GM13977 (cell line): ENCODE results near the gene SCGB1C2.

Experiments used
- DNase-seq: peaks from one replicate; pipeline ENCODE4 v3.0.0; 2012; ENCODE audit warnings: low spot score
- in situ Hi-C: fragments of 300-500 bp; cut with MboI; formaldehyde crosslinking; loops from one replicate; pipeline ENCODE4 v1.12.0; 2022; ENCODE audit warnings: low sequenced_read_pairs, low pct_unique_long_range_greater_than_20kb, mixed read lengths, inconsistent platforms; ENCODE audit not compliant: unreplicated experiment
- TF ChIP-seq, protein P1 (sequence below): IDR thresholded peaks from 2 replicates; pipeline ENCODE4 v1.5.1; 2012; ENCODE audit warnings: mild to moderate bottlenecking, control low read depth; ENCODE audit not compliant: insufficient read depth; ENCODE audit errors: extremely low read depth, missing control alignments

The SCGB1C2 gene

DNA sequence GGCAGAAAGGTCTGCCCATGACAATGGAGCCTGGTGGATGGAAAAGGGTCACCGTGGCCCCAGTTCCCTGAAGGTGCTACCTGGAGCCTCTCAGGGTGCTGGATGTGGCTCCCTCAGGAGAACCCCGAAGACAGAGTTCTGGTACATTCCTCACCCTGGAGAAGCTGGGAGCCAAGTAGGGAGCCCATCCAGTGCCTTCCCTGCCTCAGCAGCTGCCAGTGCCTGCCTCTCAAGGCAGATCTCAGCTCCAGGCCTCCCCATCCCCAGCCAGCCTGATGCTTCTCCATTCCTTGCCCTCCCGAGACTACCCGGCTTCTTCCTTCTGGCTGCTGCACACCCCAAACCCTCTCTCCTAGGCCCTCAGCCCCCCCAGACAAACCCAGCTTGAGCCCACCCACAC is 20.5 kb downstream of the SCGB1C2 start:
- DNase-seq = no peak
- TF ChIP-seq, protein P1, sequence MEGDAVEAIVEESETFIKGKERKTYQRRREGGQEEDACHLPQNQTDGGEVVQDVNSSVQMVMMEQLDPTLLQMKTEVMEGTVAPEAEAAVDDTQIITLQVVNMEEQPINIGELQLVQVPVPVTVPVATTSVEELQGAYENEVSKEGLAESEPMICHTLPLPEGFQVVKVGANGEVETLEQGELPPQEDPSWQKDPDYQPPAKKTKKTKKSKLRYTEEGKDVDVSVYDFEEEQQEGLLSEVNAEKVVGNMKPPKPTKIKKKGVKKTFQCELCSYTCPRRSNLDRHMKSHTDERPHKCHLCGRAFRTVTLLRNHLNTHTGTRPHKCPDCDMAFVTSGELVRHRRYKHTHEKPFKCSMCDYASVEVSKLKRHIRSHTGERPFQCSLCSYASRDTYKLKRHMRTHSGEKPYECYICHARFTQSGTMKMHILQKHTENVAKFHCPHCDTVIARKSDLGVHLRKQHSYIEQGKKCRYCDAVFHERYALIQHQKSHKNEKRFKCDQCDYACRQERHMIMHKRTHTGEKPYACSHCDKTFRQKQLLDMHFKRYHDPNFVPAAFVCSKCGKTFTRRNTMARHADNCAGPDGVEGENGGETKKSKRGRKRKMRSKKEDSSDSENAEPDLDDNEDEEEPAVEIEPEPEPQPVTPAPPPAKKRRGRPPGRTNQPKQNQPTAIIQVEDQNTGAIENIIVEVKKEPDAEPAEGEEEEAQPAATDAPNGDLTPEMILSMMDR = no peak
- in situ Hi-C loops = no loop called here

DNA sequence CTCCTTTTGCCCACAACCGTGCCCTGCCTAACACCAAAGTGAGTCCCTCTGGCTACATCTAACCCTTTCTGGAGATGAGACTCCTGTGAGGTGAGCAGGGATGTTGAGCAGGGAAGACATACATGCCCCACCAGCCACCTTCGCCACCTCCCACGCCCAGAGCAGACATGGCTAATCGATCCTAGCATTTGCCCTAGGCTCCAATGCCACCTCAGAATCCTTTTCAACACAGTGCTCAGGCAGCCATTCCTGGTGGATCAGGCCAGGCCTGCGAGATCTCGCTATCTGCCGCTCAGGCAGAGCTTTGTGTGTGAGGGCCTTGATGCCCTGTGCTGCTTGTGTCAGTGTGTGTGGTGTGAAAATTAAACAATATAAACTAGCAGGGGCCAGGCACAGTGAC is 21.0 kb downstream of the SCGB1C2 start:
- DNase-seq = no peak
- in situ Hi-C loops = no loop called here
- TF ChIP-seq, protein P1 = no peak

DNA sequence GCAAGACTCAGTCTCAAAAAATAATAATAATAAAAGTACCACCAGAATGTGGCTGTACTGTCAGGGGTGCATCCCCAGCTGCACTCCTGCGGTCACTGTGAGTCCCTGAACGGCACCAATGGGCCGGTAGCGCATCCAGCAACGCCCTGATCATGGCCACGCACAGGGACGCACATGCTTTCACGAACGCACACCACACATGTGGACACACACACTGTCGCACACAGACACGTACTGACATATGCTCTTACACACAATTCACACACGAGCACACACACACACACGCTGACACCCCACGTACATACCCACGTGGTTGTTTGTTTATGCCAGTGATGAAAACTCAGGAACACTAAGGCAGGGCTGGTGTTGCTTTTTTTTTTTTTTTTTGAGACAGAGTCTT is 22.2 kb downstream of the SCGB1C2 start:
- TF ChIP-seq, protein P1 = no peak
- in situ Hi-C loops = no loop called here

DNA sequence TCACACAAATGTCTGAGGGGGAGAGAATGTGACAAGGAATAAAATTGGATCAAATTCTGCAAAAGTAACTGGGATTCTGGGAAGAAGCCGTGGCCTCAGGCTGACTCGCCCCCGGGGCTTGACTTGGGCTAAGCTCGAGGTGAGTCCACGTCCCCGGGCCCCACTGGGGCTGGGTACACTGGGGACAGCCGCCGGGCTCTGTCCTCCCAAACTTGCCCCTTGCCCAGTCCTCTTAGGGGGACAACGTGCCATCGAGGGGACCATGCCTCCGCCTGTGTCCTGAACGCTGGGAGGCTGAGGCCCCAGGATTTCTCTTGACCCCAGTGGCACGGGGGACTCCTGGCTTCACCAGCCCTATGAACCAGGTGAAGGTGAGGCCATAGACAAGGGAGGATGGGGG is 23.0 kb downstream of the SCGB1C2 start:
- in situ Hi-C loops = no loop called here
- no peak for DNase-seq
- TF ChIP-seq, protein P1 = no peak

More for the DNA sequence above, 22.2 kb downstream of the SCGB1C2 start:
- no peak for DNase-seq

DNA sequence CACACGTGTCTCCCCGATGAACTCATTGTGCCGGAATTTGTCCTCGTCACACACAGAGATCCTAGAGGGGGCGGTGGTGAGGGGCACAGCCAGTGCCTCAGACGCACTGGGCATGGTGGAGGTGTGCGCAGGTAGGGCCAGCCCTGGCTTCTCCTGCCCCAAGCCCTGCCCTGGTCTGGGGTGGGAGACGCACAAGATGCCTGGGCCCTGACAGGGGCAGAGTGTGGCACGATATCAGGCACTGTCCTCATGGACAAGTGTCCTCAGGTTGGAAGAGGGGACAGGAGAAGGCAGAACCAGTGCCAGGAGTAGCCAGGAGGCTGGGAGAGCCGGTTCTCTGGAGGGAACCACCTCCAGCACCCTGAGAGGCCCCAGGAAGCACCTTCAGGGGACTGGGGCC is 24.1 kb downstream of the SCGB1C2 start:
- DNase-seq = no peak
- TF ChIP-seq, protein P1 = no peak
- in situ Hi-C loops = no loop called here

DNA sequence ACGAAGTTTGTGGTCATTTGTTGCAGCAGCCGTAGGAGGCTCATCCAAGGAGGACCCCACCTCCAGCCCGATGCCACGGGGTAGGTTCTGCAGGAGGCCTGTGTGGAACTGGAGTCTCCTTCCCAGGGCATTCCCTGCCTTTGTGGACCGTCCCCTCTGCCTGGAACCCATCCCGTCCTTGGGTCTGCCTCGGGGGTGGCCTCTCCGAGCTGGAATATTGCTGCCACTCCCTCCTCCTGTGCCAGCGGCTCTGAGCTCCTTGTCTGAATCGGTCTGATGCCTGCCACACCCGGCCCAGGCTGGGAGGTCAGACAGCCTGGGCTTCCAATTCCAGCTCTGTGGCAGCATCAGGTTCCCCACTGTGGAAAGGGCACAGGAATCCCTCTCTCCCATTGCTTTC is 25.3 kb downstream of the SCGB1C2 start:
- DNase-seq = no peak
- in situ Hi-C loops = no loop called here
- TF ChIP-seq, protein P1 = no peak
